A673 (cell line): ENCODE measurements around the gene SFTPB. TPM values are rescaled to one million over a fixed set of nuclear protein-coding genes. Genes with fewer than 3 reads are reported as not detected.

Source experiments
- BruUV-seq: library from RNA; stranded (reverse); fragments of 400-500 nt; replicated peaks from 2 replicates; lab custom pipeline; 2021; lab: Mats Ljungman, UMichigan
- CTCF ChIA-PET: fragments of 300-600 bp; sonication (Branson Sonifier 250); formaldehyde crosslinking; loops from one replicate; lab custom pipeline; 2022; ENCODE audit warnings: antibody characterized with exemption; lab: Charles Lee
- POLR2A ChIA-PET: fragments of 300-600 bp; sonication (Branson Sonifier 250); formaldehyde crosslinking; loops from one replicate; lab custom pipeline; 2022; ENCODE audit warnings: antibody characterized with exemption; ENCODE audit not compliant: low non-redundant PET; lab: Charles Lee
- DNase-seq: peaks from one replicate; pipeline ENCODE4 v3.0.0-alpha.2; 2015; ENCODE audit warnings: low spot score
- H3K27ac ChIP-seq: fragments of 200-600 bp; sonication (generic); 2 replicates; pipeline ENCODE4 v1.5.1; 2016; ENCODE audit warnings: mixed run types, low read depth, mild to moderate bottlenecking, mixed read lengths, antibody characterized with exemption, low read length; ENCODE audit not compliant: poor library complexity, severe bottlenecking
- H3K27me3 ChIP-seq: fragments of 200-600 bp; sonication (generic); replicated peaks from 2 replicates; pipeline ENCODE4 v1.6.1; 2017; ENCODE audit warnings: mixed run types, low read depth, mild to moderate bottlenecking, mixed read lengths, antibody characterized with exemption, low read length; ENCODE audit not compliant: insufficient read depth, poor library complexity
- H3K36me3 ChIP-seq: fragments of 200-600 bp; sonication (generic); 2 replicates; pipeline ENCODE4 v1.6.1; 2016; ENCODE audit warnings: mixed run types, mild to moderate bottlenecking, mixed read lengths, antibody characterized with exemption, low read length; ENCODE audit not compliant: insufficient read depth, poor library complexity, severe bottlenecking
- H3K4me1 ChIP-seq: fragments of 200-600 bp; sonication (generic); 2 replicates; pipeline ENCODE4 v1.6.1; 2017; ENCODE audit warnings: mixed run types, mild to moderate bottlenecking, mixed read lengths, antibody characterized with exemption, low read length; ENCODE audit not compliant: insufficient read depth, poor library complexity, severe bottlenecking
- H3K4me3 ChIP-seq: fragments of 200-600 bp; sonication (generic); 2 replicates; pipeline ENCODE4 v1.5.1; 2016; ENCODE audit warnings: low read depth, mixed run types, mild to moderate bottlenecking, mixed read lengths, low read length; ENCODE audit not compliant: poor library complexity, severe bottlenecking
- H3K9me3 ChIP-seq: fragments of 200-600 bp; sonication (generic); 2 replicates; pipeline ENCODE4 v1.6.1; 2016; ENCODE audit warnings: mixed run types, low read depth, mild to moderate bottlenecking, mixed read lengths, antibody characterized with exemption, low read length; ENCODE audit not compliant: poor library complexity, severe bottlenecking
- CTCF ChIP-seq: fragments of 300-800, 200-600 bp; sonication (generic); conservative IDR thresholded peaks from 2 replicates; pipeline ENCODE4 v1.5.1; 2017; ENCODE audit warnings: low read depth, mild to moderate bottlenecking, antibody characterized with exemption, low read length, moderate library complexity, mixed read lengths
- EZH2 ChIP-seq: fragments of 200-600 bp; sonication (generic); IDR thresholded peaks from 2 replicates; pipeline ENCODE4 v1.6.1; 2017; ENCODE audit warnings: borderline replicate concordance, low read depth, mild to moderate bottlenecking, mixed read lengths, antibody characterized with exemption, low read length; ENCODE audit not compliant: poor library complexity, severe bottlenecking
- intact Hi-C: fragments of 100-400 bp; cut with micrococcal nuclease; formaldehyde crosslinking; loops from one replicate; pipeline ENCODE4 v1.10.0; 2022; ENCODE audit not compliant: unreplicated experiment
- total RNA-seq: library from RNA; stranded (reverse); gene quantifications from 2 replicates; pipeline ENCODE4 v1.2.3, GENCODE V29; 2021

SFTPB gene
- total RNA-seq, 1 experiment from 2014 or later: not detected

- no TSS peak for BruUV-seq
- no peaks in the 10 kb centered on the region for H3K27me3 ChIP-seq
- TF ChIP-seq CTCF: no peak
- TF ChIP-seq EZH2: no peak
- H3K36me3 ChIP-seq: no peaks in the 10 kb centered on the region
- no peak overlapping the region for H3K4me3 ChIP-seq
- no peak for DNase-seq
- ChIA-PET CTCF (no interaction called here), POLR2A (no interaction called here)
- H3K4me1 ChIP-seq: no peaks in the 10 kb centered on the region
- H3K9me3 ChIP-seq: no peaks in the 10 kb centered on the region
- intact Hi-C loops: no loop called here
- H3K27ac ChIP-seq: no peak overlapping the region
Observed at GRCh38 chr2:85666435-85667316, 1.3 kb downstream of the SFTPB start.

GRCh38 chr2:85666016-85666415 lies 2.0 kb downstream of the SFTPB start:
- CTCF ChIA-PET: no interaction called here
- BruUV-seq: no TSS peak
- POLR2A ChIA-PET: no interaction called here
- DNase-seq: no peak
- Histone ChIP-seq H3K27ac (no peak overlapping the region), H3K27me3 (no peaks in the 10 kb centered on the region), H3K9me3 (no peaks in the 10 kb centered on the region), H3K36me3 (no peaks in the 10 kb centered on the region), H3K4me1 (no peaks in the 10 kb centered on the region), H3K4me3 (no peak overlapping the region)
- intact Hi-C loops: no loop called here
- no peak for TF ChIP-seq CTCF
- TF ChIP-seq EZH2: no peak

GRCh38 chr2:85665264-85665937 lies 2.6 kb downstream of the SFTPB start:
- no peaks in the 10 kb centered on the region for H3K36me3 ChIP-seq
- no peak for TF ChIP-seq CTCF
- TF ChIP-seq EZH2: no peak
- ChIA-PET POLR2A (no interaction called here), CTCF (no interaction called here)
- no peak overlapping the region for H3K27ac ChIP-seq
- no peak for DNase-seq
- no peak overlapping the region for H3K4me3 ChIP-seq
- intact Hi-C loops: no loop called here
- H3K27me3 ChIP-seq: no peaks in the 10 kb centered on the region
- H3K9me3 ChIP-seq: no peaks in the 10 kb centered on the region
- no peaks in the 10 kb centered on the region for H3K4me1 ChIP-seq
- BruUV-seq: no TSS peak
